RCC 7860 (cell line): ENCODE results near the gene OPCML.
"Not testable (repeated sequence)": the region's sequence is repeated elsewhere in the genome, so short reads cannot be mapped to it uniquely, and the experiment has no call there.

Source experiments
- DNase-seq: peaks from one replicate; pipeline ENCODE4 v3.0.0-alpha.2; 2015; ENCODE audit warnings: low spot score
- FAIRE-seq: peaks from 2 replicates; lab custom pipeline; 2012; peaks lifted over from hg19 to GRCh38; lab: Jason Lieb, UNC

OPCML gene

DNA sequence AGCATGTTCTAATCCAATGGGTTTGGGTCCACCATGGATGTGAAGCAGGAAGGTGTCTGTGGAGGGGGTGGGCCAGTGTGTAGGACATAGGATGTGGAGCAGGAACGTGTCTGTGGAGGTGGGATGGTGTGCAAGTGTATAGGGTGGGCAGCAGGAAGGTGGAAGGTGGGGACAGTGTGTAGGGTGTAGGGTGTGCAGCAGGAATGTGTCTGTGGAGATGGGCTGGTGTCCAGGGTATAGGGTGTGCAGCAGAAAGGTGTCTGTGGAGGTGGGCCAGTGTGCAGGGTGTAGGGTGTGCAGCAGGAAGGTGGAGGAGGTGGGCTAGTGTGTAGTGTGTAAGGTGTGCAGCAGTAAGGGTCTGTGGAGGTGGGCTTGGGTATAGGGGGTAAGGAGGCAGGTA is 1093.9 kb downstream of the OPCML start:
- FAIRE-seq (no peak), DNase-seq (no peak)

DNA sequence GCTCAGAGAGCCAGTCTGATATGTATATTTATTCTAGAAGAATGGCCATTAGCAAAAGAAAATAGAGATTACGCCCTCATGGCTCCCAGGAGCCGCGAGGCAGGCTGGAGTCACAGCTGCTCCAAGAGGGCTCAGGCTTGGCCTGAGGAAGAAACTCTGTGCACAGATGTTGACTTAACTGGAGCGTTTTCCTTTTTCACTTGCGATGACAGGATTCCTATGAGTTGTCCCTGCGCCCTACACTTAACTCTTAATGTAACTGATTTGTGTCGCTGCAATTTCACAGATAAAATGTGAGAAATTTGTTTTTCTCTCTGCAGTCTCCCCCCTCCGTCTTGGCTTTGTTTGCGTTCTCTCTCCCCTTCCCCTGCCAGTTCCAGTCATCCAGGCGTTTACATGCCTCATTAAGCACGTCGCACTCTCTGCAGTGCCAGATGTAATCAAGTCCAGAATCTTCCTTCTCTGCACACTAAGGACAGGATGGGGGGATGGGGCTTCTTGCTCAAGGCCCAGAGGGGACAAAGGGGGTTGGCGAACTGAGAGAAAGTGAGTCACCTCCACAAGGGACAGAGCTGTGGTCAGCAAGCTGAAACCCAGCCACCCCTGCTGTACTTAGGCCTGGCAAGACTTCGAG is 1101.8 kb downstream of the OPCML start:
- peak; percentile 28 for DNase-seq
- FAIRE-seq: no peak

DNA sequence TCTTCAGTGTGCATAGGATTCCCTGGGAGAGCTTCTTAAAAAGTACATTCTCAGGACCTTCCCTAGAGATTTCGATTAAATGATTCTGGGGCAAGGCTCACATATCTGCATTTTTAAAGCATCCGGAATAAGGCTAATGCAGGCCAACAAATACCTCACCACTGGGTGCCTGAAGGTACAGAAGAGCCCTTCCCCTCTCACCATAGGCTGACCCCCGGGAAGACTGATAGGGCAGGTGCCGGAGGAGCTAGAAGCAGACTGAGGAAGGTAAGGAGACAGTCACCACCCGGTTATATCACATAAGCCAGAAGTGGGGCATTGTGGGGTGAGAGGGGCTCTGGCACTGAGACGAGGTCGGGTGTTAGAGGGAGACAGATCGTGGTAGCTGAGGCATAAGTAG is 1102.6 kb downstream of the OPCML start:
- DNase-seq (no peak), FAIRE-seq (no peak)

DNA sequence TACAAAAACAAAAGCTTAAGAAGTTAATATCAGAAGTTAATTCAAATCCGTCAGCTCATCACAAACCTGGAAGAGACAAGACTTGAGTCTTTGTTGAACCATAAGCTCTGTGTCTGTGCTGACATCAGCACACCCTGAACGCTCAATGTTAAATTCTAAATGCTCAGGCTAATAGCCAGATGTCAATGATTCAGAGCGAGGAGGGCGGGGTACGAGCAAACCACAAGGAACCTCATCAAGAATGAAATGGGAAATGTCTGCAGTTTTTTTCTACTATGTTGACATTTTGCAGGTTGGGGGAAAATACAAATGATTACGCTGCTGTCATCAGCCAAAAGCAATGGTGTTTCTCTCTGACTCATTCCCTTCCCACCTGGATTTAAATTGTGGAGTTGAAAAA is 1104.7 kb downstream of the OPCML start:
- no peak for FAIRE-seq

DNA sequence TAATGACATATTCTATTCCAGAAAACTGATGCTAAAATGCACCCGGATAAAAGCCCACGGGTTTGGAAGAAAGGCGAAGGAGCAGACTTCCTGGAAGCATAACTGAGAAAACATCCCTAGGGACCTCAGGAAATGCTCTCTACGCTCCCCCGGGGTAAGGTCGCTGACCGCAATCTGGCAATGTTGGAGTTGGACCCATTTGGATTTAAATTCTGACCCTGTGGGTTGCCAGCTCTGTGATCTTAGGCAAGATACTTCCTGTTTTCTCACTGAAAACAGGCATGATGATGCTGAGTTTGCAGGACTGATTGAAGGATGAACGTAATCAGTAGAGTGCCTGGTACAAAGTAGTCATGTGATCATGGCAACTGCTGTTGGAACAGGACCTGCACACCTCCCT is 1107.9 kb downstream of the OPCML start:
- FAIRE-seq (no peak), DNase-seq (no peak)

More for the DNA sequence above, 1104.7 kb downstream of the OPCML start:
- no peak for DNase-seq

DNA sequence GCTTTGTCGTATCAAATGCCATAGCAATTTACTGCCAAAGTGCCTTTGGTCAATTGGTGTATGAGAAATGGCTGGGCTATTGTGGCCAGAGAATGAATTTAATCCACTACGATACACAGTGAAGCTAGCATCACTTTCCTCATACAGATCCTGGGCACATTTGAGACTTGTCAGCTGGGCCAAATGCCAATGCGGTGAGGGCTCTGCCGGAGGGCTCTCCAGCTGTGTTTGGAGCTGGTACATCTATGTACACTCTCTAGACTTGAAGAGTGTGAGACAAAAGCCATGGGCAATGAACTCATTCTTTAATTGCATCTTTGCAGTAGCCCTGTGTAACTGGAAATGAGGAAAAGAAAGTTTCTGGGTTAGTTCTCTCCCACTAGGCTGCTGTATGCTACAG is 1109.0 kb downstream of the OPCML start:
- DNase-seq: no peak

DNA sequence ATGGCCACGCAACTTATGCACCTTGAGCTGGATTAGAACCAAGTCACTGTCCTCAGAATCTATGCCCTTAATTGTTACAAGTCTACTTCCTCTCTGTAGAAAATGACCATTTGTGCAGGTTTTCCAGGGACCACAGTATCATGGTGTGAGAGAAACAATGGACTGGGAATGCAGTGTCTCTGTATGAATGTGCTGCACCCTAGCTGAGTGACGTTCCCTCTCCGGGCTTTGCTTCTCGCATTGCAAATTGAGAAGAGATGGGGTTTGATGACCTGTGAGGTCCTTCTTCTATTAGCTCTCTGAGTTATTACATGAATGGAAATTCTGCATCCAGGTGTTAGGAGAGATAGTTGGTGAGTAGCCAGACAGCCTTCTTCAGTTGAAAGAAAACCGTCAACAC is 1109.6 kb downstream of the OPCML start:
- FAIRE-seq (no peak), DNase-seq (no peak)

More for the DNA sequence above, 1109.0 kb downstream of the OPCML start:
- FAIRE-seq: no peak

DNA sequence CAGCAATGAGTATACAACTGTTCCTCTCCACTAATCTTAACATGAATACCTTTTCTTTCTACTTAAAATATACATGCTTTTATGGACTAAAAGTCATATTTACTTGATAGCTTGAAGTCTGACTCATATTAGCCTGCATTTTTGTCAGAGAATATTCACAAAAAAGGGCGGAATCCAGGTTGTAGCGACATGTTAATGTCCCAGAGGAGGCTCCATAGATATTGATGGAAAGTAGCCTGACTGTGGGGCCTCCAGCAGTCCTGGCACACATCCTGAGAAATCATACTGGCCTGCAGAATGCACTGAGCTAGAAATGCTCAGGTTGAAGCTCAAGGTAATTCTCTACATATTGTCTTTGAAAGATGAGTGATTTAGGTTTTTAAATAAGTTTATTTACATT is 1110.7 kb downstream of the OPCML start:
- DNase-seq: no peak
- no peak for FAIRE-seq

DNA sequence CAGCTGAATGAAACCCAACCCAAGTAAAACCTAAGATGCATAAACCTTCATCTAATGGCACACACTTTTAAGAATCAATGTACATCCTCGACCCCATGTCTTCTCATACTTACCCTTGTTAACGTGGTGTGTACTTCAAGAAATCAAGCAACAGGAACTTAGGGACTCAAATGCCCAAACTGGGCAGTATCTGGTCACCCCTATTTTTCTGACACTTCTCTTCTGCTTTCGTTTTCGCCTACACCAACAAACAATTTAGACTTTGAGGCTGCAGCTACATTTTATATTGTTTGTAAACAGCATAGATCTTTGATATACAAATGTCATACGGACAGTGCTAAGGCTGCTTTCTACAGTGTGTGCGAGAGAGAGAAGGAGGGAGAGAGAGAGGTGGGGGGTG is 1117.8 kb downstream of the OPCML start:
- no peak for FAIRE-seq
- DNase-seq: no peak

DNA sequence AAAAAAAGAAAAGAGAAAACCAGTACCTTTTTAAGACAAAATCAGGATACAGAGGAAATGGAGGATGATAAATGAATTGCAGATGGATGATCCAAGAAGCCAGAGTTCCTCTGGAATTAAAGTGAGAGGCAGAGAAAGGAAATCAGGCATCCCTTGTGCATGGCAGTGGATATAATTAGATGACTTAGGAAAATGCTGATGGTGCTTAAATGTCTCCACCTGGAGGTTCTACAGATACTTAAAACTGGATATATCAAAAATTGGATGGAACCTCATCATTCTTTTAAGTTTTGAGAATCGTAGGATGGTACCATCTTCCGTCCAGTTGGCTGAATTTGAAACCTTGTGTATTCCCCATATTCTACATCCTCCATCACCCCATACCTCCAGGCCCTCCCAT is 1121.9 kb downstream of the OPCML start:
- DNase-seq (no peak), FAIRE-seq (no peak)

DNA sequence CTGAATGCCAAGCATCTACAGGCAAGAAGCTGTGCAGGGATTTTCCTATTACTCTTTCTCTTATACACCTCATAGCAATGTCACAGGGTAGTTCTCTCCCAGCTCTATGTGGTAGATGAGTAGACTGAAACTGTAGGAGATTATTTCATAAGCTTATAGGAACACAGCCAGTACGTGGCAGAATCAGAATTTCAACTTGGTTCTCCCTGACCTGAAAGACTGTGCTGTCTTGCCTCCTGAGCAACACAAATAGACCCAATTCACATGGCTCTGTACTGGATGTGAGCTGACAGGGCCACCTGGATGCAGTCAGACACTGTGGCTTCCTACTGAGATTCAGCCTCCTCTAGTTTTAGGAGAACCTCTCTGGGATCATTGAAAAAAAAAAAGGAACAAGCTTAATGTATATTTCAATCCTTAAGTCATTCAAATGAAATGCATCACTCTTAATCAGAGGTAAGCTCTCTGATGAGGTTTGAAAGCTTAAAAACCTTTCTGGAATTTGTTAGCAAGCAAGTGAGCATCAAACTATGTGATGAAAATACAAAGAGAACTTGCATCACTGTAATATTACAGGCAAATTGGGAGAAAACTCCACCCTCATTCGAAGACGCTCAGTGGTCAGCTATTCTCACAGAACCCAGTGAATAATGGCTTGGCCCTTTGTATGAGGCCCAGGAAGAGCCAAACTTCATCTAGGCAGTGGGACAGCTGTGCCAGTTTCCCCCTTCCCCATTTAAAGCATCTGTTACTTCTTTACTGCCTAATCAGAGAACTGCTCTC is 1122.5 kb downstream of the OPCML start:
- DNase-seq (no peak), FAIRE-seq (no peak)

DNA sequence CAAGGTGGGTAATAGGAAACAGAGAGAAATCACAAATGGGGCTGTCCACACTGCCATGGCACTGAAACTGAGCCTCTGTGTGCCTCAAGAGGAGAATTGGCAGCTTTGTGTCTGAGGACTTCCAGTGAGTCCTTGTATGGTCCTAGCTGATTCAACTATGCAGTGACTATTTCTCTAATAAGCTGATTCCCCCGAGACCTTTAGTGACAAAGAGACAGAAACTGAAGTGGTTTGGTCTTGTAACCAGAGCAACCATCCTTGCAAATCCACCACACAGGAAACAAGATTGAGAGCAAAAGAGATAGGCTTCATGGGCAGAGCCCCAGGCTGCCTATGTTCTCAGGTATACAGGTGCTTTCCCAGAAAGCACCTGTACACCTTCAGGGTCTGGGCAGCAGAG is 1123.4 kb downstream of the OPCML start:
- DNase-seq (no peak), FAIRE-seq (no peak)

DNA sequence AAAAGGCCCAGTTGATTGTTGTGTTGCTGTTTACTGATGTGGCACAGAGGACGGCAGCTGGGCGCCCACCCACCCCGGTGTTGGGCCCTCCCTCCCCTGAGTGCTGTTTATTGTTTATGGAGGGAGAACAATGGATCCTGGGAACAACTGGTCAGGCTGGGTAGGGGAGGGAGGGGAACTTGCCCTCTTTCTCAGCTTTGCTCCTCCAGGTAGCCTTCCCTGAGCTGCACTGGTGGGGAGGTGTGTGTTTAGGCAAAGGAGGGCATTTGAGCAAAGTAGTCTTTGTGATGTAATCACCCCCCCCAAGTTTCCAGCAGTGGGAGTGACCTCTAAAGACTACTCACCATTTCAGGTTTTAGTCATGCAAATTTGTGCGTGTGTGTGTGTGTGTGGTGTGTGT is 1126.6 kb downstream of the OPCML start:
- DNase-seq: no peak
- no peak for FAIRE-seq

DNA sequence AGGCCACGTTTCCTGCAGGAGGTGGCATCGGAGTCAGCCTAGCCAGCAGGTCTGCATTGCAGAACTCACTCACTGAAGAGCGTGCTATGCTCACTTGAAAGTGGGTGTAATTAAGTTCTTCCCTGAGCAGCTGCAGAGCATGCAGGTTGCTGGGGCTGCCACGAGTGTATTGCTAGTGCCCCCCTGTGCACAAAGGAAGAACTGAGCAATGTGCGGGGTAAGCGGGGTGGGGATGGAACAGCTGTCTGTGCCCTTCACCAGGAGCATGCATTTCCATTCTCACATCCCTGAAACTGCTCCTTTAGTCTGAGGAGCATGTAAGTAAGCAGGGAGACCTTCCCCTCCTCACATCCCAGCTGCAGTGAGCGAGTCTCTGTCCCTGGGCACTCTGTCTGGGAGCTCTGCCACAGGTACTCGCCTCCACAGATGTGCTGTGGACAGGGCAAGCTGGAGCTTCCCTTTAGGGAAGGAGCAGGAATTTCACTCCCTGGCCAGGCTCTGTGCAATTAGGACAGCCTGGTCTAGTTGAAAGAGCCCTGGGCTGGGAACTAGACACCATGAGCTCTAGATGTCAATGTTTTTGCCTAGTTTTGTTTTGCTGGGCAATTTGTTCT is 1130.1 kb downstream of the OPCML start:
- FAIRE-seq: no peak
- DNase-seq: no peak

DNA sequence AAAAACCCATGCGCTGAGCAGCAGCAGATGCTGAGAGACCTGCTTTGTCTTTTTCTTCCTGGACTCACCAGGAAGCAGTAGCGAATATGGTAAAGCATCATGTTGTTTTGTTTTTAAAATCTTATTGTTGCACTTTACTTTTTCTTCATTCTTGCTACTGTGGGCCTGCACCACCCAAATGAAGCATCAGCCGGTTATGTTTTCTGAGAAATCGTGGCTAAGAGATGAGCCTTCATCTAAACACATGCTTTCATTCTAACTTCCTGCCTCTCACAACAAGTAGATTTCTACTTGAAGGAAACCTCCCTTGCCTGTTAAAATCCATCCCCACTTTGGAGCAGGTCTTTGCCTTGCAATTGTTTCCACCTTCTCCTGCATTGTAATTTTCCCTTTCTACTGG is 1136.0 kb downstream of the OPCML start:
- FAIRE-seq (no peak), DNase-seq (no peak)

DNA sequence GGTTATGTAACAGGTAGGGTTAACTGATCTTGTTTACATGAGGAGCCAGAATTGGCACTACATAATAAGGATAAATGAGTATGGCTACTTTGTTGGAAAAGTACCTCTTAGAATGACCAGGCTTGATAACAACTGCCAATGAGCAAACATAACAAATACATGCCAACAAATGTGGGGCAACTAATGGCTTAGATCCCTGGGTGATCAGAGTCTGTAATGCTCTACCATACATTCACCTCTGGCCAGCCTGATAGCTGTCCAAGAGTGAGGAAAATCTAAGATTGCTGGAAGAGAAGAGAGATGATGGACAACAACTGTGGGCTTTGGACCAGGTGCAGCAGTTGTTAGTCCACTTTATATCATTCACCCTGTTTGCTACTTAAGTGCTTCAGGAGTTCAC is 1136.9 kb downstream of the OPCML start:
- no peak for FAIRE-seq
- DNase-seq: no peak

DNA sequence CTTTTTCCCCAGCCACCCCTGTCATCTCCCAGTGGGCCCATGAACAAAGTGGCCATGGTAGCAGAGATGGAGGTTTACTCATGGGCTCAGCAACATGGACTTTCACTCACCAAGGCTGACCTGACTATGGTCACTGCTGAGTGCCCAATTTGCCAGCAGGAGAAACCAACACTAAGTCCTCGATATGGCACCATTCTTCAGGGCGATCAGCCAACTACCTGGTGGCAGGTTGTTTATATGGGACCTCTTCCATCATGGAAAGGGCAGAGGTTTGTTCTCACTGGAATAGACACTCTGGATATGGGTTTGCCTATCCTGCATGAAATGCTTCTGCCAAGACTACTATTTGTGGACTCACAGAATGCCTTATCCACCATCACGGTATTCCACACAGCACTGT is 1152.8 kb downstream of the OPCML start:
- DNase-seq (no peak), FAIRE-seq (no peak)

DNA sequence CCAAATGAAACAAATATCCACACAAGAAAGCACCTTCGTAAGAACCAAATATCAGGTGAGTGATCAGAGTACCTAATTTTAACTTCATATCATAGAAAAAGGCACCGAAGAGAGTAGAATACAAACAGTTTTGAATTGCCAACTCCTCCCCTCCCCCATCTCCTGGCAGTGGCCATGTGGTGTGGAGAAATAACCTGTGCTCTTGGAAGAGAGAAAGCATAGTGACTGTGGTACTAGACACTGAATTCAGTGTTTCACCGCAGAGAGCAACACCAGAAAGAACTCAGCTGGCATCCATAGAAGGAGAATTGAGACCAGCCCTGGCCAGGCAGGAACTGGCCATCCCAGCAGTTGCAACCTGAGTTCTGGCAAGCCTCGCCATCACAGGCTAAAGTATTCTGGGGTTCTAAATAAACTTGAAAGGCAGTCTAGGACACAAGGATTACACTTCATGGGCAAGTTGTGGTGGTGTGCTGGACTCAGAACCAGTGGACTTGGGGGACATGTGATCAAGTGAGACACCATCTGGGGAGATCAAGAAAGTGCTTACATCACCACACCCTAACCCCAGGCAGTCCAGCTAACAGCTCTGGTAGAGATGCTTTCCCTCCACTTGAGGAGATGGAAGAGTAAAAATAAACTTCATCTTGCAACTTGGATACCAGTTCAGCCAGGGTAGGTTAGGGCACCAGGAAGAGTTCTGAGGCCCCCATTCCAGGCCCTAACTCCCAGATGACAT is 1158.7 kb downstream of the OPCML start:
- no peak for DNase-seq

DNA sequence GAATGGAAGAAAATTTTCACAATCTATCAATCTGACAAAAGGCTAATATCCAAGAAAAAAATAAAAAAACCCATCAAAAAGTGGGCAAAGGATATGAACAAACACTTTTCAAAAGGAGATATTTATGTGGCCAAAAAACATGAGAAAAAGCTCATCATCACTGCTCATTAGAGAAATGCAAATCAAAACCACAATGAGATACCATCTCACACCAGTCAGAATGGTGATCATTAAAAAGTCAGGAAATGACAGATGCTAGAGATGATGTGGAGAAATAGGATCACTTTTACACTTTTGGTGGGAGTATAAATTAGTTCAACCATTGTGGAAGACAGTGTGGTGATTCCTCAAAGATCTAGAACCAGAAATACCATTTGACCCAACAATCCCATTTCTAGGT is 1162.2 kb downstream of the OPCML start:
- not testable (repeated sequence) for DNase-seq, FAIRE-seq

More for the DNA sequence above, 1158.7 kb downstream of the OPCML start:
- no peak for FAIRE-seq

DNA sequence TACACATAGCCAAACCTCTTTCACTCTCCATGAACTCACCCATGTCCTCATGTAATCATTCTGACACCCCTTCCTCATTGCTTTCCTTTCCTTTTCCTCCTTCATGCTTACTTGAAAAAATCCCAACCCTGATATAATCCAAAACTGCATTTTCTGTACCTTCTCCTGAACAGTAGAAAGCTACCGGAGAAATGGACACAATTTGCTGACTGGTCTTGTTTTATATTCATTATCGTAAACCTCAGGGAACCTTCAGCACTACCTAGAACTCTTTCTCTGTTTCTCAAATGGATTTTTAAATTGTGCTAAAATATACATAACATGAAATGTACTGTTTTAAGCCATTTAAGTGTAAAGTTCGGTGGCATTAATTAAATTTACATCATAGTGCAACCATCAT is 1165.0 kb downstream of the OPCML start:
- DNase-seq: no peak
- FAIRE-seq: no peak

DNA sequence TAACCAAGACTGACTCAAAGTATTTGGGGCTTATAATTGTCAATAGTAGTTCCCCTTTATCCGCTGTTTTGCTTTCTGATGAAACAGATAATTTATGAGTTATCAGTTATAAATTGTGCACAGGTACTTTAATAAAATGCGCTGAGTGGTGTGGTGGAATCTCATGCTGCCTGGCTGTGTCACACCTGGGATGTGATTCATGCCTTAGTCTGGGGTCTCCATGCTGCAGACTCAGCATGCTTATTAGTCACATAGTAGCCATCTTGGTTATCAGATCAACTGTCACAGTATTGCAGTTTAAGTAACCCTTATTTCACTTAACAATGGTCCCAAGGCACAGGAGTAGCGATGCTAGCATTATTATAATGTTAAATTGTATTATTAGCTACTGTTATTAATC is 1166.7 kb downstream of the OPCML start:
- no peak for DNase-seq
- no peak for FAIRE-seq
